ENCODE data around the gene ACSBG1. TPM values are rescaled to one million over a fixed set of nuclear protein-coding genes. Genes with fewer than 3 reads are reported as not detected.

The ACSBG1 gene
- total RNA-seq, 4 donors from 2014 or later = under 0.01 to 0.21 TPM; not detected in 2

- no peaks in the 10 kb centered on the region for H3K27me3 ChIP-seq
- 56 to 60% methylated on average over 5 of the region's 5 CpGs for WGBS, 2 donors
- no peaks in the 10 kb centered on the region for H3K36me3 ChIP-seq
- no peak for DNase-seq (ENCODE audit: low spot score in 2 of 2)
- no peaks in the 10 kb centered on the region for H3K9me3 ChIP-seq
- peak overlapping the region in 1 of 4 donors; percentile 54 for H3K27ac ChIP-seq
- peaks cover 0 to 55% (median 21%) of the 10 kb centered on the region in 4 donors for H3K4me1 ChIP-seq
- H3K4me3 ChIP-seq = no peak overlapping the region
- TF ChIP-seq POLR2A (IDR thresholded peaks at IDR 0.05) = no peak
- TF ChIP-seq EP300 (IDR thresholded peaks at IDR 0.05) = no peak
- TF ChIP-seq, protein P1, sequence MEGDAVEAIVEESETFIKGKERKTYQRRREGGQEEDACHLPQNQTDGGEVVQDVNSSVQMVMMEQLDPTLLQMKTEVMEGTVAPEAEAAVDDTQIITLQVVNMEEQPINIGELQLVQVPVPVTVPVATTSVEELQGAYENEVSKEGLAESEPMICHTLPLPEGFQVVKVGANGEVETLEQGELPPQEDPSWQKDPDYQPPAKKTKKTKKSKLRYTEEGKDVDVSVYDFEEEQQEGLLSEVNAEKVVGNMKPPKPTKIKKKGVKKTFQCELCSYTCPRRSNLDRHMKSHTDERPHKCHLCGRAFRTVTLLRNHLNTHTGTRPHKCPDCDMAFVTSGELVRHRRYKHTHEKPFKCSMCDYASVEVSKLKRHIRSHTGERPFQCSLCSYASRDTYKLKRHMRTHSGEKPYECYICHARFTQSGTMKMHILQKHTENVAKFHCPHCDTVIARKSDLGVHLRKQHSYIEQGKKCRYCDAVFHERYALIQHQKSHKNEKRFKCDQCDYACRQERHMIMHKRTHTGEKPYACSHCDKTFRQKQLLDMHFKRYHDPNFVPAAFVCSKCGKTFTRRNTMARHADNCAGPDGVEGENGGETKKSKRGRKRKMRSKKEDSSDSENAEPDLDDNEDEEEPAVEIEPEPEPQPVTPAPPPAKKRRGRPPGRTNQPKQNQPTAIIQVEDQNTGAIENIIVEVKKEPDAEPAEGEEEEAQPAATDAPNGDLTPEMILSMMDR (IDR thresholded peaks at IDR 0.05) = no peak
Observed at GRCh38 chr15:78210349-78210717, 24.0 kb downstream of the ACSBG1 start.

GRCh38 chr15:78209646-78210348 is 24.6 kb downstream of the ACSBG1 start:
- 53 to 66% methylated on average over 9 of the region's 9 CpGs for WGBS, 2 donors
- Histone ChIP-seq H3K9me3 (no peaks in the 10 kb centered on the region), H3K27ac (peak overlapping the region in 1 of 4 donors; percentile 54), H3K4me3 (no peak overlapping the region), H3K27me3 (no peaks in the 10 kb centered on the region), H3K36me3 (no peaks in the 10 kb centered on the region), H3K4me1 (peaks cover 0 to 58% (median 22%) of the 10 kb centered on the region in 4 donors)
- no peak for DNase-seq (ENCODE audit: low spot score in 2 of 2)
- TF ChIP-seq EP300 (IDR thresholded peaks at IDR 0.05) (no peak), POLR2A (IDR thresholded peaks at IDR 0.05) (no peak)
- TF ChIP-seq, protein P1 (IDR thresholded peaks at IDR 0.05) = no peak

DNA sequence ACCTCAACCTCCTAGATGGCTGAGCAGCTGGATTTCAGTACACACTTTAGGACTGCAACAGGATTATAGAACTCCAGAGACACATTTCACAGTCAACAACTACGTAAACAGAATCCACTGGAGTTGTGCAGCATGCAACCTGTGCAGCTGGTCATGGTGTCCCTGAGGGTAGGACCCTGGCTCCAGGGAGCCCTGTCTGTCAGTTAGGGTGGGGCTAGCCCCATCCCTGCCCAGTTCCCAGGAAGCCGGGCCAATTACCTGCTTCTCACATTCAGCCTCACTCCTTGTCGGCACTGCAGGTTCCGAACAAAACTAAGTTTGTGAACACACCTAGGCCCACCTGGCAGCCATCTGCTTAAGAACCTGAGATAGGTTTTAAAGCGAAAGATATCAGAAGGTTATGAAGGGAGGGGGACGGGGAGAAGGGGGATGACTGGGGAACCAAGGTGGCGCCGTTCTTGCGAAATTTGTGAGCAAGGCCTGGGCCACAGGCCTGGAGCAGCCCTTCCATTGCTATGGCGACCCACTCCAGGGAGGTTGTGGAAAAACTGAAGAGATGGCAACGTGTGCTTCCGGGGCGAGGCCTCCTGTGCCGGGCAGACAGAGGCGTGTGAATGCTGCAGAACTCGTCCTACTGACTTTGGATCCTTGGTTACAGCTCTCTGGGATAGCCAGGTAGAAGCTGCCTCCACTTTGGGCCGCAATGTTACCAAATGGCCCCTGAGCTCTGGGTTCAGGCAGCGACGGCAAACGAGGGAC is 25.3 kb downstream of the ACSBG1 start:
- no peak for DNase-seq (ENCODE audit: low spot score in 2 of 2)
- WGBS, 2 donors = 85 to 90% methylated on average over 20 of the region's 20 CpGs
- no peaks in the 10 kb centered on the region for H3K27me3 ChIP-seq
- no peaks in the 10 kb centered on the region for H3K36me3 ChIP-seq
- H3K27ac ChIP-seq = no peak overlapping the region
- peaks cover 0 to 63% (median 22%) of the 10 kb centered on the region in 4 donors for H3K4me1 ChIP-seq
- TF ChIP-seq, protein P1 (IDR thresholded peaks at IDR 0.05) = no peak
- no peak for TF ChIP-seq EP300 (IDR thresholded peaks at IDR 0.05)
- H3K4me3 ChIP-seq = no peak overlapping the region
- H3K9me3 ChIP-seq = no peaks in the 10 kb centered on the region

DNA sequence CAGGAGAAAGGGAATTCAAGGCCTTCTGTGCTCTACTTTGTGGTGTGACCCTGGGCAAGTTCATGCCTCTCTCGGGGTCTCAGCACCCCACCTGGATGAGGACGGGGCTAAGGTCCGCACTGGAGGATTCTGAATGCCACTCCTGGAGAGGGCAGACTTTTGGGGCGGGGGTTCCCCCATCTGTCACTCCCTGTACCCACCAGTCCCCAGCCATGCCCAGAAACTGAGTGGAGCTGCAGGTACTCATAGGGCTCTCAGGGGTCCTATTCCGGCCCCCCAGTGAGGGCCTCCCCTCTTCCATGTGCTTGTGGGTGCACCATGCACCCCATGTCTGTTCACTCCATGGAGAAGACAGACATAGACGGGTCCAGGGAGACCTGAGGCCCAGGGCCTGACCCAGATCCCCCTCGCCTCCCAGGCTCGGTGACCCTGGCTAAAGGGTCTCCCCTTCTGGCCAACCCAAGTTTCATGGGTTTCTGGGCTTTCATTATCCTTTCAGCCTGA is 26.0 kb downstream of the ACSBG1 start:
- no peaks in the 10 kb centered on the region for H3K27me3 ChIP-seq
- no peak overlapping the region for H3K27ac ChIP-seq
- no peaks in the 10 kb centered on the region for H3K9me3 ChIP-seq
- H3K4me3 ChIP-seq = no peak overlapping the region
- TF ChIP-seq POLR2A (IDR thresholded peaks at IDR 0.05) = no peak
- TF ChIP-seq, protein P1 (IDR thresholded peaks at IDR 0.05) = no peak
- DNase-seq (ENCODE audit: low spot score in 2 of 2) = no peak
- no peaks in the 10 kb centered on the region for H3K36me3 ChIP-seq
- 85 to 94% methylated on average over 7 to 8 of the region's 8 CpGs for WGBS, 2 donors
- H3K4me1 ChIP-seq = peaks cover 0 to 70% (median 23%) of the 10 kb centered on the region in 4 donors

Data from tibial nerve (tissue), 4 donors.